ENCODE data around the gene ATP8A1.
"Not testable (repeated sequence)": the region's sequence is repeated elsewhere in the genome, so short reads cannot be mapped to it uniquely, and the experiment has no call there.

Gene ATP8A1

DNA sequence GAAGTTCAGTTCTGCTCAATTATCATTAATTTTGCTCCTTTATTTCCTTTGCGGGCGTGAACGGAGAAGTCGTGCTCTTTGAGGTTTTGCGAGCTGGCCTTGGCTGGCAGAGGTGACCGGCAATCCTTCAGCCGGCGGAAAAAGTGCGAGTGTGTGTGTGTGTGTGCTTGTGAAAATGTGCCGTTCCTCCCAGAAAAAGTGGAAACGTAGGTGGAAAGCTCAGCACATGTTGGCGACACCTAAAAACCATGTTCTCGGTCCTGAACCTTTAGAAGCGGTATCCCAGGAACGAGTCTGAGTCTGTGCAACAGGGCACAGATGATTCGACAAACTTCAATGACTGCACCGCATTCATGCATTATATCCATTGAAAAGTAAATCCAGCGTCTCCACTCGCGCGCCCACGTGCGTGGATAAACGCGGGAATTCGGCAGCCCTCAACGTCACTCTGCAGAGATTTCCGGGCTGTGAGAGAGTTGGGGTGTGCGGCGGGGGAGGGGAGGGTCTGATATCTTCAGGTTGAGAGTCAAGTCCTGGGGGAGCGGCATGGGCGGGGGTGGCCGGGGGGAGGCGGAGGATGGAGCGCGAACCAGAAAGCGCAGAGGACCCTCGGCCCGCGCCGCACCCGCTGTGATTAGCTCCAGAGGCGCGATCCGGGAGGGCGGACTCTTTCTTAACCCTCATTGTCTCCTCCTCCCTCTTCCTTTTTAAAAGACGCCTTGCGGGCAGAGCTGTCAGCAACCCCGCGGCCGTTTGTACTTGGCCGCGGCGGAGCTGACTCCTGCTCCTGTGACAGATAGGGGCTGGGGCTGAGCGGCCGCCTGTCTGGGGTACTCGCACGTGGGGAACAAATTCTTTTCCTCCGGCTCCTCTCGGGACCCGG lies 259.9 kb downstream of the ATP8A1 start, which contains the start of gene SHISA3:
TSS of gene SHISA3 (plus strand) at position 737 of the 883 bp plus-strand sequence. CDS start 569 bp downstream, outside the sequence.
- Mint-ChIP-seq H3K27ac (no peak within 1 kb of the TSS), H3K4me1 (peaks cover 31% of the 10 kb centered on the region), H3K9me3 (no peaks in the 10 kb centered on the region), H3K36me3 (no peaks in the 10 kb centered on the region), H3K4me3 (peak within 1 kb of the TSS; percentile 67)
- DNase-seq (ENCODE audit: low spot score in 2 of 2) (no peak), ATAC-seq (peak; percentile 57)

- DNase-seq (ENCODE audit: low spot score in 2 of 2) (no peak), ATAC-seq (no peak)
- no peak overlapping the region for H3K27ac Mint-ChIP-seq
- H3K36me3 Mint-ChIP-seq = no peaks in the 10 kb centered on the region
- H3K4me1 Mint-ChIP-seq = peaks cover 31% of the 10 kb centered on the region
- peak overlapping the region; percentile 67 for H3K4me3 Mint-ChIP-seq
- no peaks in the 10 kb centered on the region for H3K9me3 Mint-ChIP-seq
Observed at GRCh38 chr4:42396361-42396751, 260.5 kb downstream of the ATP8A1 start.

GRCh38 chr4:42395595-42395994 lies 261.3 kb downstream of the ATP8A1 start:
- H3K27ac Mint-ChIP-seq = no peak overlapping the region
- H3K36me3 Mint-ChIP-seq = no peaks in the 10 kb centered on the region
- no peak overlapping the region for H3K4me3 Mint-ChIP-seq
- no peak for DNase-seq (ENCODE audit: low spot score in 2 of 2)
- H3K4me1 Mint-ChIP-seq = peaks cover 31% of the 10 kb centered on the region
- ATAC-seq = no peak
- H3K9me3 Mint-ChIP-seq = no peaks in the 10 kb centered on the region

- H3K4me1 Mint-ChIP-seq = peaks cover 11% of the 10 kb centered on the region
- ATAC-seq (no peak), DNase-seq (ENCODE audit: low spot score in 2 of 2) (no peak)
- H3K36me3 Mint-ChIP-seq = no peaks in the 10 kb centered on the region
- no peak overlapping the region for H3K4me3 Mint-ChIP-seq
- H3K9me3 Mint-ChIP-seq = no peaks in the 10 kb centered on the region
- H3K27ac Mint-ChIP-seq = no peak overlapping the region
Observed at GRCh38 chr4:42392436-42392835, 264.5 kb downstream of the ATP8A1 start.

GRCh38 chr4:42391981-42392380 lies 264.9 kb downstream of the ATP8A1 start:
- DNase-seq (ENCODE audit: low spot score in 2 of 2) (no peak), ATAC-seq (peak; percentile 27)
- H3K4me3 Mint-ChIP-seq = no peak overlapping the region
- no peak overlapping the region for H3K27ac Mint-ChIP-seq
- peaks cover 7% of the 10 kb centered on the region for H3K4me1 Mint-ChIP-seq
- no peaks in the 10 kb centered on the region for H3K36me3 Mint-ChIP-seq
- H3K9me3 Mint-ChIP-seq = no peaks in the 10 kb centered on the region

GRCh38 chr4:42391355-42391664 lies 265.6 kb downstream of the ATP8A1 start:
- H3K9me3 Mint-ChIP-seq = no peaks in the 10 kb centered on the region
- DNase-seq (ENCODE audit: low spot score in 2 of 2) (no peak), ATAC-seq (no peak)
- peaks cover under 1% of the 10 kb centered on the region for H3K4me1 Mint-ChIP-seq
- no peak overlapping the region for H3K27ac Mint-ChIP-seq
- H3K4me3 Mint-ChIP-seq = no peak overlapping the region
- no peaks in the 10 kb centered on the region for H3K36me3 Mint-ChIP-seq

- H3K4me3 Mint-ChIP-seq = no peak overlapping the region
- no peaks in the 10 kb centered on the region for H3K36me3 Mint-ChIP-seq
- no peaks in the 10 kb centered on the region for H3K4me1 Mint-ChIP-seq
- ATAC-seq (no peak), DNase-seq (ENCODE audit: low spot score in 2 of 2) (no peak)
- H3K27ac Mint-ChIP-seq = no peak overlapping the region
- no peaks in the 10 kb centered on the region for H3K9me3 Mint-ChIP-seq
Observed at GRCh38 chr4:42390622-42391354, 266.1 kb downstream of the ATP8A1 start.

DNA sequence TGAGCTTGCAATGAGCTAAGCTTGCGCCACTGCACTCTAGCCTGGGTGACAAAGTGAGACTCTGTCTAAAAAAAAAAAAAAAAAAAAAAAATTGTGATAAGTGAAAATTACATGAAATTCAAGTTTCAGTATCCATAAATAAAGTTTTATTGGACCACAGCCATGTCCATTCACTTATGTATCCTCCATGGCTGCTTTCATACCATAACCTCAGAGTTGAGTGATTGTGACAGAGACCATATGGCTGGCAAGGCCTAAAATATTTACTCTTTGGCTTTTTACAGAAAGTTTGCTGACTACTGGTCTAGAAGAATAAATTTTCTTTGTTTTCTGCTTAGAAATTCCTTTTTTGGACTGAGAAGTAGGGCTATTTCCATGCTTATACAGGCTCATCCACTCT lies 271.4 kb downstream of the ATP8A1 start:
- no peaks in the 10 kb centered on the region for H3K4me1 Mint-ChIP-seq
- H3K9me3 Mint-ChIP-seq = no peaks in the 10 kb centered on the region
- H3K27ac Mint-ChIP-seq = no peak overlapping the region
- H3K4me3 Mint-ChIP-seq = no peak overlapping the region
- ATAC-seq = no peak
- no peaks in the 10 kb centered on the region for H3K36me3 Mint-ChIP-seq
- DNase-seq (ENCODE audit: low spot score in 2 of 2) = no peak

DNA sequence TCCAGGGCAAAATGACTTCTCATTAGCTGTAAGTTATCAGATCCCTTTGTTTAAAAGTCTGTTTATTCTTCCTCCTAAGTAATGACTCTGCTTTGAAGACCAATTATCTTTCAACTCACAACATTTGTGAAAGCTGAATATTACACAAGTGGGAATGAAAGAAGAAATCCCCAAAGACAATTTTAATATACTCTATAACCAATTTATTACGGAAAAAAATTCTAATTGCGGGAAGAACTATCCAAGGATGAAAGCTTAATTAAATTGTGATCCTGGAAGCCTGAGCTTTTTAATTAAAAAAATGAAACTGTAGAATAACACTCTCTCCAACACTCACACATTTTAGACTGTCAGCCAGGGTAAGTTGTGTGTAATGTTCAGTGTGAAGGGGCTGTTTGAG lies 275.2 kb downstream of the ATP8A1 start:
- H3K27ac Mint-ChIP-seq = no peak overlapping the region
- no peak for DNase-seq (ENCODE audit: low spot score in 2 of 2)
- no peak overlapping the region for H3K4me3 Mint-ChIP-seq
- H3K4me1 Mint-ChIP-seq = no peaks in the 10 kb centered on the region
- no peak for ATAC-seq
- no peaks in the 10 kb centered on the region for H3K36me3 Mint-ChIP-seq
- H3K9me3 Mint-ChIP-seq = no peaks in the 10 kb centered on the region

DNA sequence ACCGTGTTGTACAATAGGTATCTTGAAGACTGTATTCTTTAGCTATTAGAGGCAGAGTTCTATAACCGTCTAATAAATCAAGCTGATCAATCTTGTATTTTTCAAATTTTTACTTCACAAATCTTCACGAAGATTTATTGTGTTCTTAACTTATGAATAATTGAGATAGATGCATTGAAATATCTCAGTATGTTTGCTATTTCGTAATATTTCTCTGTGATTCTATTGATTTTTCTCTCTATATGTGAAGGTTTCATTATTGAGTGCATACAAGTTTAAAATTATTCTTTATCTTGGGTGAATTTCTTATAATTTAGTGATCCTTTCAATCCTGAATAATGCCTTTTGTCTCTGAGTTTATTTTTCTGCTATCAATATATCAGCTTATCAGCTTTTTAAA lies 279.4 kb downstream of the ATP8A1 start:
- Mint-ChIP-seq H3K36me3 (no peaks in the 10 kb centered on the region), H3K9me3 (no peaks in the 10 kb centered on the region), H3K4me3 (no peak overlapping the region), H3K27ac (no peak overlapping the region), H3K4me1 (no peaks in the 10 kb centered on the region)
- no peak for DNase-seq (ENCODE audit: low spot score in 2 of 2)
- ATAC-seq = no peak

DNA sequence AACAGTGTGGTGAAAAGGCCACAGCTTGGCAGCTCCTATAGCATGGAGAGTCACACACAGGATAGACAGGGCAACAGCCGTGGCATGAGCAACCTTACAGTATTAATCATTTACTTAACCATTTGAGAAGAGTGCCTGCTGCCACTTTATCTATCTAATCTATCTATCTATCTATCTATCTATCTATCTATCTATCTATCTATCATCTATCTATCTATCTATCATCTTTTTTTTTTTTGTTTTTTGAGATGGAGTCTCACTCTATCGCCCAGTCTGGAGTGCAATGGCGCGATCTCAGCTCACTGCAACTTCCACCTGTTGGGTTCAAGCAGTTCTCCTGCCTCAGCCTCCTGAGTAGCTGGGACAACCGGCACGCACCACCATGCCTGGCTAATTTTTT lies 284.6 kb downstream of the ATP8A1 start:
- ATAC-seq; H3K9me3 Mint-ChIP-seq; H3K4me1 Mint-ChIP-seq; DNase-seq (ENCODE audit: low spot score in 2 of 2); H3K36me3 Mint-ChIP-seq; H3K4me3 Mint-ChIP-seq; H3K27ac Mint-ChIP-seq: not testable (repeated sequence)

- Mint-ChIP-seq H3K9me3 (no peaks in the 10 kb centered on the region), H3K27ac (no peak overlapping the region), H3K36me3 (no peaks in the 10 kb centered on the region), H3K4me3 (no peak overlapping the region), H3K4me1 (no peaks in the 10 kb centered on the region)
- ATAC-seq = no peak
- DNase-seq (ENCODE audit: low spot score in 2 of 2) = no peak
Observed at GRCh38 chr4:42371305-42372252, 285.3 kb downstream of the ATP8A1 start.

DNA sequence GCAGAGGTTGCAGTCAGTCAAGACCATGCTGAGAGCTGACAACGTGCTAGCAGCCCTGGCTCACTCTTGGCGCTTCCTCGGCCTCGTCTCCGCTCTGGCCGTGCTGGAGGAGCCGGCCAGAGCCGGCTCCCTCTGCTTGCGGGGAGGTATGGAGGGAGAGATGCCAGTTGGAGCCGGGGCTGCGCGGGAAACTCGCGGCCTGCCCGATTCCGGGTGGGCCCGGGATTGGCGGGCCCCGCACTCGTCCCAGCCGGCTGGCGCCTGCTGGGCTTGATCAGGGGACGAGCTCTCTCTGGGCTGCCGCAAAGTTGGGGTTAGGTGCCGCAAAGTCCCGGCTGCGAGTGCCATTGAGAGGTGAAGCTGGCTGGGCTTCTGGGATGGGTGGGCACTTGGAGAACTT lies 287.4 kb downstream of the ATP8A1 start:
- no peak for DNase-seq (ENCODE audit: low spot score in 2 of 2)
- no peak overlapping the region for H3K4me3 Mint-ChIP-seq
- no peaks in the 10 kb centered on the region for H3K36me3 Mint-ChIP-seq
- H3K27ac Mint-ChIP-seq = no peak overlapping the region
- ATAC-seq = no peak
- no peaks in the 10 kb centered on the region for H3K4me1 Mint-ChIP-seq
- no peaks in the 10 kb centered on the region for H3K9me3 Mint-ChIP-seq

DNA sequence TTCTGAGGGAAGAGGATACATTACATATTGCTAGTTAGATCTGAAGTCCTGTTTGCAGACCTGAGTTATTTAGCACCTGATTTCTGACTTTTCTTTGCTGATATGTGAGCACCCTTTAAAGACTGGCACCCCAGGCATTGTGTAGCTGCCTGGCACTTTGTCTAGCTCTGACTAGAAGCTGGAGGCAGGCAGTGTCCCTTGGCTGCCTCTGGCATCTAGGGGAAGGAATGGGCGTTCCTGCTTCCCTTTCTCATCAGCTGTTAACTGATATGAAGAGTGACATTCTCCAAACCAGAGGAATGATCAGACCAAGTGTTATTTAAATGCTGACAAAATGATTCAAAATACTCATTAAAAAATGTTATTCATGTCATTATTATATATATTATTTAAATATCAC lies 289.9 kb downstream of the ATP8A1 start:
- DNase-seq (ENCODE audit: low spot score in 2 of 2) (no peak), ATAC-seq (no peak)
- Mint-ChIP-seq H3K4me3 (no peak overlapping the region), H3K9me3 (no peaks in the 10 kb centered on the region), H3K36me3 (no peaks in the 10 kb centered on the region), H3K27ac (no peak overlapping the region), H3K4me1 (no peaks in the 10 kb centered on the region)
